Stimulated activated CD4-positive, alpha-beta T cell treated with anti-CD3 and anti-CD28 coated beads, Interleukin-4, amount 100 ng/mL, for 4 hours (primary cell): ENCODE results near the gene PDE12.
A peak's percentile ranks its signal among the peaks of the same experiment; 100 is the strongest.

Experiments
- DNase-seq, 2 experiments: peaks; one replicate each; pipeline ENCODE4 v3.0.0-alpha.2; 2020

Gene PDE12, protein sequence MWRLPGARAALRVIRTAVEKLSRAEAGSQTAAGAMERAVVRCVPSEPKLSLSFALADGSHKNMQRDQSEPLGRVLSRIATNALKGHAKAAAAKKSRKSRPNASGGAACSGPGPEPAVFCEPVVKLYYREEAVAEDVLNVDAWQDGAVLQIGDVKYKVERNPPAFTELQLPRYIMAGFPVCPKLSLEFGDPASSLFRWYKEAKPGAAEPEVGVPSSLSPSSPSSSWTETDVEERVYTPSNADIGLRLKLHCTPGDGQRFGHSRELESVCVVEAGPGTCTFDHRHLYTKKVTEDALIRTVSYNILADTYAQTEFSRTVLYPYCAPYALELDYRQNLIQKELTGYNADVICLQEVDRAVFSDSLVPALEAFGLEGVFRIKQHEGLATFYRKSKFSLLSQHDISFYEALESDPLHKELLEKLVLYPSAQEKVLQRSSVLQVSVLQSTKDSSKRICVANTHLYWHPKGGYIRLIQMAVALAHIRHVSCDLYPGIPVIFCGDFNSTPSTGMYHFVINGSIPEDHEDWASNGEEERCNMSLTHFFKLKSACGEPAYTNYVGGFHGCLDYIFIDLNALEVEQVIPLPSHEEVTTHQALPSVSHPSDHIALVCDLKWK

DNA sequence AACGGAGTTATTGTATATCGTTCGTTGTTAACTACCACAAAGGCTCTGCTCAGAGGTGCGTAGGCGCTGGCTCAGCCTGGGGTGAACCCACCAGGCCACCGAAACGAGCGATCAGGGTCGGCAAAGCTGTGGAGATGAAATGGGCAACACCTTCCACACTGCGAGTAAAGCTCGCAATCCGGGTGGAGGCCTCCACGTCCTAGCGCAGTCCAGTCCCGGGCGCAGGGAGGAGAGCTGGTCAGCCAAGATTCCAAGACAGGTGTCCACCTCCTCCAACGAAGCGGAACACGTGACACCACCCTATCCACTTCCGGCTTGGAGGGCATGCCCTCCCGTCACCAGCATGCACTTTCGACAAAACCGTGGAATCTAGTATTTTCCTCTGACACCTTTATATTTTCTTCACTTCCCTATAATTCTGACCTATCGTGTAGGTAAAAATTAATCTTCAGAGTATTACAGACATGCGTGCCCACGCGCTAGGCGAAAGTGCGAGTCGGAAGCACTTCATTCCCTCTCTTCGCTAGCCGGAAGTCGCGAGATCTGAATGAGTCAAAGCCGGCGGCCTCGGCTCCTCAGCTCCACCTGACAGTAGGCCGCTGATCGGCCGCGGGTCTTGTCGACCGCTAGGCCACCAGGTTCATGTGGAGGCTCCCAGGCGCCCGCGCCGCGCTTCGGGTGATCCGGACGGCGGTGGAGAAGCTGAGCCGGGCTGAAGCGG is at the start of gene PDE12:
Gene PDE12, plus strand, starts transcription at position 537 of the 721 bp plus-strand sequence. Its CDS starts 106 bp downstream, at position 643.
- DNase-seq: peak; percentile 70 to 80

DNA sequence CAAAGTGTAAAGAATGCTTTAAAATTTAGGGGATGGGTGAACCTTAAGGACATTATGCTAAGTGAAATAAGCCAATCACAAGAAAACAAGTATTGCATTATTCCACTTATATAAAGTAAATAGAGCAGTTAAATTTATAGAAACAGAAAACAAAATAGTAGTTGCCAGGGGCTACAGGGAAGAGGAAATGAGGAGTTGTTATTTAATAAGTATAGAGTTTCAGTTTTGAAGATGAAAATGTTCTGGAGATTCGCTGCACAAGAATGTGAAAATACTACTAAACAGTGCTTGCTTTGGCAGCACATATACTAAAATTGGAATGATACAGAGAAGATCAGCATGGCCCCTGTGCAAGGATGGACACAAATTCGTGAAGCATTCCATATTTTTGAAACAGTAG is 43.9 kb upstream of the PDE12 start:
- DNase-seq: no peak

DNA sequence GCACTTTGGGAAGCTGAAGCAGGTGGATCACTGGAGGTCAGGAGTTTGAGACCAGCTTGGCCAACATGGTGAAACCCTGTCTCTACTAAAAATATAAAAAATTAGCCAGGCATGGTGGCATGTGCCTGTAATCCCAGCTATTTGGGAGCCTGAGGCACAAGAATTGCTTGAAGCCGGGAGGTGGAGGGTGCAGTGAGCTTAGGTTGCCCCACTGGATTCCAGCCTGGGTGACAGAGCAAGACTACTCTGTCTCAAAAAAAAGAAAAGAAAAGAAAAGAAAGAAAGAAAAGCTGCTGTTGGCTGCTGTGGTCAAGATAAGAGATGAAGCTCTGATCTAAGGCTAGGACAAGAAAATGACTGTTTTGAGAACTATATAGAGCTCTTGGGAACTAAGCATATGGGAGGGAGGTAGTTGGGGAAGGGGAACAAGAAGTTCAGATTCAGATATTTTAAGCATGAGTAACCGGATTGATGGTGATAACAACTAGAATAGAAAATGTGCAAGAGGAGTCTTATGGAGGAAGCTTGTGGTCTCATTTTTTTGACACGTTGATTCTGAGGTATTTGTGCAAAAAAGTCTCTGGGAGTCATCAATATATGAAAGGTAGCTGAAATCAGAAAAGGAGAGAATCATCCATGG is 37.7 kb upstream of the PDE12 start:
- no peak for DNase-seq

DNA sequence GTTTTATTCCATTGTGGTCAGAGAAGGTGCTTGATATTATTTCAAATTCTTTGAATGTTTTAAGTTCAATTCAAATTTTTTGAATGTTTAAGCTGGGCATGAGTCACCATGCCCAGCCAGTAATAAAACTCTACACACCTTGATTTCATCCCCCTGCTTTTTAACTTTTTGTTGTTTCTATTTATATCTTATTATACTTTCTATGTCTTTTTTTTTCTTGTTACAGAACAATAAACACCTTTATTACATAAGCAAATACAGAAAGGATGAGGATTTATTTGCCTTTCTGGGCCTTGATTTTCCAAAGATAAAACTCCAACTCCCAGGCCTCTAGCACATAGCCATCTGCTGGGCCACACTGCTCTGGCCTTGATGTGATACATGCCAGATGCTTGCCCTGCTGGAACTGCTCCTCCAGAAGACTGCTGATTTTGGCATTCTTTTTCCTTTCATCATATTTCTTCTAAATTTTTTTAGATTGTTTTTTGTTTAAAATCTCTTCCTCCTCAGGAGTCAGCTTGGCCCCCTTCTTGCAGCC is 25.9 kb upstream of the PDE12 start:
- DNase-seq: no peak

DNA sequence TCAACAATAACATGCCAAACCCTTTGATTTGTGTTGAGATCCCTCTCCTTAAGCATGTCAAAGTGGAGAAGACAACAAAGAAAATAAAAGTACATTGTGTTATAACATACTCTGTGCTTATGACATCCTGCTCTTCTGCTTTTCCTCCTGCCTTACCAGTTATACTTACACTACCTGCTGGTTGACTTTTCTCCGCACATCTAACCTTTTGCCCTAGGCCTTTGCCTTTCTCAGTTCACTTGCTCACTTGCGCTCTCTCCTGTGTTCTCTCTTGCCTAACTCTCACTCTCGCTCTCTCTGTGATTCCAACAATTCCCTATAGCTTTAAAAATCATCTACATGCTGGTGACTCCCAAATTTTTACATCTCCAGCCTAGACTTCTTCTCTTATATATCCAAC is 17.6 kb upstream of the PDE12 start:
- no peak for DNase-seq

DNA sequence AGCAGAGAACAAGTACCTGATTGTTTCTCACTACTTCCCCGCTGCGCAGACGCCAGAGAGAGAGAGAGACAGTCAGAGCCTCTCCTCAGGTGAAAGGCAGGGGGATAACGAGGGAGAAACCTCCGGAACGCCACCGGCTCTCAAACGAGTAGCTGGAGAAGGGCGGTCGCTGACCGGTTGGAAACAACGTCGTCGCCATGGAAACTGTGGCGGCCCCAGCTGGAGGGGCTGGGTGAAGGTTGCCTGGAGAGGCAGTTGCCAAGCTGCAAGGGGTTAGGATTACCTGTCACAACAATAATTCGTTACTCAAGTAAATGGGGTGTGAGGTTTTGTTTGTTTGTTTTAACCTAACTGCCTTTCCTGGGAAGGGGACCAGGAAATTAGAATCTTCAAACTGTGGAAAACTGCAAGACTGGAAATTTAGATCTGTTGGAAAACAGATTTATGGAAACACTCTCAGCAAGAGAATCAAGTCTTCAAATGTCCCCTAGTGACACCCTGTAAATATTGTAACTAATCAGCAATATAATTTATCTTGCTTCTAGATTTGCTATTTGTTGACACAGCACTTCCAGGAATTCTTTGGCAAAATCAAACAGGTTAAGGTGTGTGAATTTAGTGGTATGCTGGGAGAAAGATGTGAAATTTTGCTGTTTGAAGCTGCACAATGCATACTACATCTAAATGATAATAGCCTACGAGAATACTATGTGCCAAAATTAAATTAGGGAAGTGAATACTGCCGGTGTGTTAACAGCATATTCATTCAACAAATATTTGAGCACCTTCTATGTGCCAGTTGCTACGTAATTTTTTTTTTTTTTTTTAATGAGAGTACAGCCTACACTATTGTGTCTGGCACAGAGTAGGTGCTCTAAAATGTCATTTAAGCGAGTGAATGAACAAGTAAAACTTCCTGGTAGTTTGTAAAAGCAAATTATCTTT is 11.6 kb upstream of the PDE12 start, which contains the start of gene DNAH12:
Gene DNAH12, minus strand, starts transcription at position 164 of the 945 bp plus-strand sequence. CDS start 1,474 bp downstream, outside the sequence.
- no peak for DNase-seq

DNA sequence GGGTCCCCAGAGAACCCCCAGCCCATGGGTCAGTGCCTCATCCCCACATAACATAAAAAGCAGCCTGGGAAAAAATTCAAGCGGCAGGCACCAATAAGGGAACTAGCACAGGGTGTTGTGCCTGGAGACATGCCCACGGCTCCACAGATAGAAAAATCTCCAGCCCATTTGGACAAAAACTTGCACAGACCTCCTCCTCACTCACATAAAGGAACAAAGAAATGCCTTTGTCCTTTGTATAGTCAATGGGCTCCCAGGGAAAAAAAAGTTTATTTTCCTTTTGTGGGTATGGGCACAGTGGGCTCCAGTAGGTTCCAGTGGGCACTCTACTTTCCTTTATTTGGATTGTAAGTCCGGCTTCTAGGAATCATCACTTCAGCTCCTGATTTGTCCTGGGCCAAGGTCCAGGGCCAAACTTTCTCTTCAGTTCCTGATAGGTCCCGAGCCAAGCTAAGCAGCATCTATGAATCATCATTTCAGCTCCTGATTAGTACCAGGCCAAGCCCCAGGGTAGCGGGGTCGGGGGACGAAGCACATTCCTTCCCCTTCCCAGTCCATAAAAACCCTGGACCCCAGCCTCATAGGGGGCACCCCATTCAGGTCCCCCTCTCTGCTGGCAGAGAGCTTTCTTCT is 10.3 kb upstream of the PDE12 start:
- no peak for DNase-seq

DNA sequence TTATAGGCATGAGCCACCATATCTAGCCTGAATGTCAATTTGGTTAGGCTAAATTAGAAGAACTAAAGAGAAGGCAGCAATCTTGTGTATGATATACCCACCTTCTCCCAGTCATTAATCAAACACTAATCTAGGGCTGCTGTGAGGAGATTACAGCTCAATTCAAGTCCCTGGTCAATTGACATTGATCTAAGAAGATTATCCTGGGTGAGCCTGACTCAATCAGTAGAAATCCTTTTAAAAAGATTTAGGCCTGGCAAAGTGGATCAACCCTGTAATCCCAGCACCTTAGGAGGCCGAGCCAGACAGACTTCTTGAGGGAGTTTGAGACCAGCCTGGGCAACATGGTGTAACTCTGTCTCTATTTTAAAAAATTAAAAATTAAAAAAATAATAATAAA is 9.5 kb upstream of the PDE12 start:
- no peak for DNase-seq

DNA sequence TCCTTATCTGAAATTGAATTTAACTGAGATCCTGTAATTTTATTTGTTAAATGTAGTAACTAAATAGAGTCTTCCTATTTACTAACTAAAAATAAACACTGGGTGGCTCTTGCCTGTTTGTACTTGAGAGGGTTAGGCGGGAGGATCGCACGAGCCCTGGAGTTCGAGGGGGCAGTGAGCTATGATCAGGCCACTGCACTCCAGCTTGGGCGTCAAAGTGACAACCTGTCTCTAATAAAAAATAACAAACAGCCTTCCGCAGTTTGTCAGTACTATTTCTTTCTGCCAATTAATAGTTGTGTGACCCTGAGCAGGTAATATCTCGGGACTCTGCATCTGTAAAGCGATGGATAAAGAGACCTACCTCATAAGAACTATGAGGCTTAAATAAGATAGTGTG is 768 bp upstream of the PDE12 start:
- DNase-seq: no peak

DNA sequence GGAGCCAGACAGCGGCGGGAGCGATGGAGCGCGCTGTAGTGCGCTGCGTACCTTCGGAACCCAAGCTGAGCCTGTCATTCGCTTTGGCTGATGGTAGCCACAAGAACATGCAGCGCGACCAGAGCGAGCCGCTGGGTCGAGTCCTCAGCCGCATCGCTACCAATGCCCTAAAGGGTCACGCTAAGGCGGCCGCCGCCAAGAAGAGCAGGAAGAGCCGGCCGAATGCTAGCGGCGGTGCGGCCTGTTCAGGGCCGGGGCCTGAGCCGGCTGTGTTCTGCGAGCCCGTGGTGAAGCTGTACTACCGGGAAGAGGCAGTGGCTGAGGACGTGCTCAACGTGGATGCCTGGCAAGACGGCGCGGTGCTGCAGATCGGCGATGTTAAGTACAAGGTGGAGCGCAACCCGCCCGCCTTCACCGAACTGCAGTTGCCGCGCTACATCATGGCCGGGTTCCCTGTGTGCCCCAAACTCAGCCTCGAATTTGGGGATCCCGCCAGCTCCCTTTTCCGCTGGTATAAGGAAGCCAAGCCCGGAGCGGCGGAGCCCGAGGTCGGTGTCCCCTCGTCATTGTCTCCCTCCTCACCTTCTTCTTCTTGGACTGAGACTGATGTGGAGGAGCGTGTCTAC is 498 bp downstream of the PDE12 start:
- DNase-seq: peak; percentile 17 to 29

DNA sequence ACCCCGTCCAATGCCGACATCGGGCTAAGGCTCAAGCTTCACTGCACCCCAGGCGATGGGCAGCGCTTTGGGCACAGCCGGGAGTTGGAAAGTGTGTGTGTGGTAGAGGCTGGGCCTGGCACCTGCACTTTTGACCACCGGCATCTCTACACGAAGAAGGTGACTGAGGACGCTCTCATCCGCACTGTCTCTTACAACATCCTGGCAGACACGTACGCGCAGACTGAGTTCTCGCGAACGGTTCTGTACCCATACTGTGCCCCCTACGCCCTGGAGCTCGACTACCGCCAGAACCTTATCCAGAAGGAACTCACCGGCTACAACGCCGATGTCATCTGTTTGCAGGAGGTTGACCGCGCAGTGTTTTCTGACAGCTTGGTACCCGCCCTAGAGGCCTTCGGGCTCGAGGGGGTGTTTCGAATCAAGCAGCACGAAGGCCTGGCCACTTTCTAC is 1.0 kb downstream of the PDE12 start:
- peak; percentile 30 for DNase-seq

DNA sequence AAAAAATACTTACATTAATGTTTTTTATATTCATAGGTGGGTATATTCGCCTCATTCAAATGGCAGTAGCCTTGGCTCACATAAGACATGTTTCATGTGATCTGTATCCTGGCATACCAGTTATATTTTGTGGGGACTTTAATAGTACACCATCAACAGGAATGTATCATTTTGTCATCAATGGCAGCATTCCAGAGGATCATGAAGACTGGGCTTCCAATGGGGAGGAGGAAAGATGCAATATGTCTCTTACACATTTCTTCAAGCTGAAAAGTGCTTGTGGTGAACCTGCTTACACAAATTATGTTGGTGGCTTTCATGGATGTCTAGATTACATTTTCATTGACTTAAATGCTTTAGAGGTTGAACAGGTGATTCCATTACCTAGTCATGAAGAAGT is 3.5 kb downstream of the PDE12 start:
- DNase-seq: no peak

DNA sequence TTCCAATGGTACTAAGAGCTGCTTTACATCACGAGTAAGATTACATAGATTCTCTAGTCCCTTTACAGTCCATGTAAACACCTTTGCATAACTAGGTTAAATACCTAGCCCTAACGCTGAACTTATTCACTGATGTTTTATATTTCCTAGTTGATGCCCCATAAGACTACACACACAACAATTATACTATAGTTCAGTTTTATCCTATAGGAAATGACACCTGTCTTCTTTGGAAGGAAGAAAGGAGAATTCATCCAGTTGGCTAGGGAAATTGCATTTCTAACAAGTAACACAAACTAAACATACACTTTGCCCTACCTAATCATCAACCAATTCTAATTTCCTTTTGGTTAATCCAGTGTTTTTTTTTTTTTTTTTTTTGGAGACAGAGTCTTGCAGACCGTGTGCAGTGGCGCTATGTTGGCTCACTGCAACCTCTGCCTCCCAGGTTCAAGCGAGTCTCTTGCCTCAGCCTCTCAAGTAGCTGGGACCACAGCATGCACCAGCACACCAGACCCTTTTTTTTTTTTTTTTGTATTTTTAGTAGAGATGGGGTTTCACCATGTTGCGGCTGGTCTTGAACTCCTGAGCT is 13.9 kb downstream of the PDE12 start:
- no peak for DNase-seq

DNA sequence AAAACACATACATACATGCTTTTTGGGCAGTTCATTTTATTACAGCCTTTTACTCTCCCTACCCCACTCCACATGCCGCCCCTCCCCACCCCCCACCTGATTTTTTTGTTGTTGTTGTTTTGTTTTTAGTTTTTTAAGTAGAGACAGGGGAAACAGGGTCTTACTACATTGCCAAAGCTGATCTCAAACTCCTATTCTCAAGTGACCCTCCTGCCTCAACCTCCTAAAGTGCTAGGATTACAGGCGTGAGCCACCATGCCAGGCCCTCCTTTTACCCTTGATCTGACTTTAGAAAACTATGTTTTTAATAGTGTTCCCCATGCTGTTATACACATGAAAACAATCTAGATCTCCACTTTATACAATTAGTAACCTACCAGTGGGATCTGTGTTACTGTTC is 14.8 kb downstream of the PDE12 start:
- DNase-seq: no peak

DNA sequence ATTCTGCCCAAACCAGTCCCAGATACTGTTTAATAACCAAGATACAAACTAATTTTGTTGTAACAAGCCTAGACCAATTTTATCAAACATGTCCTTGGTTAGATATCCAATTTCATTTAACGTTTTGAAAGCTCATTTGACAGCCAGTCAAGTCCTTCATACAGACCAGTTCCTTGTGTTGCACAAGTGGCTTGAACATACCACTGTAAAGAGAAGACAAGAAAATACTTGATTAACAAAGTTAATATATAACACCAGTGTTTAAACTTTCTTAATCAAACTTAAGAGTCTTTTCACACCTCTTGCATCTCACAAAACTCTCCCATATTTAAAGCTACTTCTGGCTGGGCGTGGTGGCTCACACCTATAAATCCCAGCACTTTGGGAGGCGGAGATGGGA is 16.0 kb downstream of the PDE12 start:
- DNase-seq: no peak

DNA sequence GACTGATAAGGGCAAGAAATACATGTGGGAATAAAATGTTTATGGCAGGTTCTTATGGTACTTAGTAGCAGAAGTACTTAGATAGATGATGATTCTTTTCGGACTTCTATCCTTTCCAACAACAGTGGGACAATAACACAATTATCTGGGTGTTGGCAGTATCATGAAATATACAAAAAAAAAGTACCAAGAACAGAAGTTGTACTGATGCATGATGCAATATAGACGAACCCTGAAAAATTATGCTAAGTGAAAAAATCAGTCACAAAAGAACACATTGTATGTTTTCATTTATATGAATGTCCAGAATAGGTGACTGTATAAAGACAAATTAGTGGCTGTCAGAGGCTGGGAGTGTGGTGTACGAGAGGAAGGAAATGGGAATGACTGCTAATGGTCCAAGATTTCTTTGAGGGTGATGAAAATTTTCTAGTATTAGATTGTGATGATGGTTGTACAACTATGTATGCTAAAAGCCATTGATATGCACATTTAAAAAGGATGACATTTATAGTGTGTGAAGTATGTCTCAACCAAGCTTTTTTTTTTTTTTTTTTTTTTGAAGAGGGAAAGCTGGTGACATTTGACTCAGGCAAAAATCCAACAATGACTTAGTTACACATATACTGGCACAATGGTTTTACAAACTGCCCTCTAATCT is 20.0 kb downstream of the PDE12 start:
- no peak for DNase-seq

DNA sequence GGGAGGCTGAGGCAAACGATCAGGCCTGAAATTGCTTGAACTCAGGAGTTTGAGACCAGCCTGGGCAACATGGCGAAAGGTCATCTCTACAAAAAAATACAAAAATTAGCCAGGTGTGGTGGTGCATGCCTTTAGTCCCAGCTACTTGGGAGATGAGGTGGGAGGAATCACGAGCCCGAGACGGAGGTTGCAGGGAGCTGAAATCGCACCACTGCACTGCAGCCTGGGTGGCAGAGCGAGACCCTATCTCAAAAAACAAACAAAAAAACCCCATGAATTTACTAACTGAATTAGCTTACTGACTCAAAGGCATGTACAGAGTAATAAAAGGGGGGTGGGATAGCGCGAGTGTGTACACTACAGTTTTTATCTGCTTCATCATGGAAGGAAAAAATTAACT is 21.7 kb downstream of the PDE12 start:
- no peak for DNase-seq

DNA sequence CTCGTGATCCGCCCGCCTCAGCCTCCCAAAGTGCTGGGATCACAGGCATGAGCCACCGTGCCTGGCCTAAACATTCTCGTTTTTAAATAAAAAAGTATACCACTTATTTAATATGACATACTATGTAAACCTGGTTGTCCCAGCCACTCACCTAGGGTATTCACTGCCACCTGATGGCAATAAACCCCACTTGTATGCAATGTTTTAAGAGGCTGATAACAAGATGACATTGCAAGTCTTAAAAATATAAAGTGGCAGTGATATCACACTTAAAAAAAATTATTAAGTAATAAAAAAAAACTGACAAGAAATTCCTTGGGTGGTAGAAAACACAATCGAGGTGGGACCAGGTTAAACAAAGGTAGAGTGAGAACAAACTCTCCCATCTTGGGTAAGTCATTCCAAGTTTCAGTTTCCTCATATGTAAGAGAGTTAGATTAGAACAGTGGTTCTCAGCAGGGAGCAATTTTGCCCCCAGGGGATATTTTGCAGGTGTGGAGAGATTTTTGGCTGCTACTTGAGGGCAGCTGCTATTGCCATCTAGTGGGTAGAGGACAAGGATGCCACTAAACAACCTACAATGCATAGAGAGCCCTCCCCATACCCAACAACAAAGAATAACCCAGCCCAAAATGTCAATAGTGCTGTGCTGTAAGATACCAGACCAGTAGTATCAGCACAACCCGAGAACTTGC is 26.5 kb downstream of the PDE12 start:
- DNase-seq: no peak

DNA sequence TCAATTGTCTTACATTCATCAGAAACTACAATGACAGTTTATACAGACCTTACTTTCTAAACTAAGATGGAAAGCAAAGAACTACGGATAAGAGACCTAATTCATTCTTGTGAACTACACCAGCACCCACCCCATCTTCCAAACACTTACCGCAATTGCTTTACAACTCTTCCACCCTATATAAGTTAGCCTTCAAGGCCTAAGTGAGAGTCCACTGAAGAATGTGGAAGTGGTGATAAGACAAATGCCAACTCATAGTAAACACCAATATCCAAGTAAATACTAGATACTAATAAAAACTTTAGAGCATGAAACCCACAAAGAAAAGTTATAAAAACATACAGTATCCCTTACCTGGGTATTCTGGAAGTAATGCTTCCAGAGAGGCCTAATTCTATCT is 27.5 kb downstream of the PDE12 start:
- no peak for DNase-seq
